Astrocyte (in vitro differentiated cells and primary cell): ENCODE measurements around the gene RIOK3.

Source experiments
- CTCF ChIP-seq: IDR thresholded peaks from 2 replicates; pipeline ENCODE4 v1.5.1; 2011; ENCODE audit warnings: low read depth, mild to moderate bottlenecking, inconsistent platforms, low read length, moderate library complexity; ENCODE audit not compliant: insufficient read depth
- EZH2 ChIP-seq: IDR thresholded peaks from 2 replicates; pipeline ENCODE4 v1.6.1; 2012; ENCODE audit warnings: mild to moderate bottlenecking, low read length, inconsistent platforms; ENCODE audit not compliant: insufficient read depth

DNA sequence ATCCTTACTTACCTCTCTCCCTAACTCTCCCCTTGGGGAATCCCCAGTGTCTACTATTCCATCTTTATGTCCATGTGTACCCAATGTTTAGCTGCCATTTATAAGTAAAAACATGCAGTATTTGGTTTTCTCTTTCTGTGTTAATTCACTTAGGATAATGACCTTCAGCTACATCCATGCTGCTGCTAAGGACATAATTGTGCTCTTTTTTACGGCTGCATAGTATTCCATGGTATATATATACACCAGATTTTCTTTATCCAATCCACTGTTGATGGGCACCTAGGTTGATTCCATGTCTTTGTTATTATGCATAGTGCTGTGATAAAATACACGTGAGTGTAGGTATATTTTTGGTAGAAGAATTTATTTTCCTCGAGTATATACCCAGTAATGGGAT lies 24.3 kb upstream of the RIOK3 start:
- no peak for TF ChIP-seq CTCF
- TF ChIP-seq EZH2 = no peak
